MM.1S (cell line): Measurements from ENCODE around the gene DNAAF1.

ENCODE experiments used
- DNase-seq: peaks from one replicate; pipeline ENCODE4 v3.0.0-alpha.2; 2015
- H2AFZ ChIP-seq: fragments of 300-600 bp; sonication (generic); 2 replicates; pipeline ENCODE4 v1.6.0; 2016; ENCODE audit warnings: antibody characterized with exemption, low read length
- H3F3A ChIP-seq: fragments of 300-600 bp; sonication (generic); 2 replicates; pipeline ENCODE4 v1.6.1; 2016; ENCODE audit warnings: mild to moderate bottlenecking, antibody characterized with exemption, low read length, moderate library complexity, mixed read lengths; ENCODE audit not compliant: insufficient read depth
- H3K27ac ChIP-seq: fragments of 300-600 bp; sonication (generic); 2 replicates; pipeline ENCODE4 v1.5.1; 2016; ENCODE audit warnings: mild to moderate bottlenecking, low read length
- H3K27me3 ChIP-seq: fragments of 300-600 bp; sonication (generic); replicated peaks from 2 replicates; pipeline ENCODE4 v1.6.0; 2016; ENCODE audit warnings: low read length; ENCODE audit not compliant: insufficient read depth
- H3K36me3 ChIP-seq: fragments of 300-600 bp; sonication (generic); replicated peaks from 2 replicates; pipeline ENCODE4 v1.6.1; 2016; ENCODE audit warnings: mild to moderate bottlenecking, low read length, mixed read lengths; ENCODE audit not compliant: insufficient read depth
- H3K4me1 ChIP-seq: fragments of 300-600 bp; sonication (generic); 2 replicates; pipeline ENCODE4 v1.6.1; 2016; ENCODE audit warnings: low read length, mixed read lengths
- H3K4me2 ChIP-seq: fragments of 300-600 bp; sonication (generic); 2 replicates; pipeline ENCODE4 v1.6.0; 2016; ENCODE audit warnings: low read depth, low read length
- H3K4me3 ChIP-seq: fragments of 300-600 bp; sonication (generic); 2 replicates; pipeline ENCODE4 v1.5.1; 2016; ENCODE audit warnings: low read length, mixed read lengths
- H3K79me2 ChIP-seq: fragments of 300-600 bp; sonication (generic); 2 replicates; pipeline ENCODE4 v1.6.1; 2016; ENCODE audit warnings: mixed run types, low read length, mixed read lengths
- H3K9ac ChIP-seq: fragments of 300-600 bp; sonication (generic); 2 replicates; pipeline ENCODE4 v1.6.1; 2016; ENCODE audit warnings: low read length, mixed read lengths
- H3K9me2 ChIP-seq: fragments of 300-600 bp; sonication (generic); replicated peaks from 2 replicates; pipeline ENCODE4 v1.6.1; 2016; ENCODE audit warnings: mild to moderate bottlenecking, low read length, mixed read lengths; ENCODE audit not compliant: insufficient read depth
- H3K9me3 ChIP-seq: fragments of 300-600 bp; sonication (generic); replicated peaks from 2 replicates; pipeline ENCODE4 v1.6.1; 2016; ENCODE audit warnings: mild to moderate bottlenecking, low read length, mixed read lengths; ENCODE audit not compliant: insufficient read depth
- H4K20me1 ChIP-seq: fragments of 300-600 bp; sonication (generic); 2 replicates; pipeline ENCODE4 v1.6.1; 2016; ENCODE audit warnings: mild to moderate bottlenecking, low read length, moderate library complexity, mixed read lengths; ENCODE audit not compliant: insufficient read depth
- CTCF ChIP-seq: fragments of 300-600 bp; sonication (generic); IDR thresholded peaks from 2 replicates; pipeline ENCODE4 v1.5.1; 2016; ENCODE audit warnings: antibody characterized with exemption, low read length, mixed read lengths
- EZH2 ChIP-seq: fragments of 300-600 bp; sonication (generic); optimal IDR thresholded peaks from 2 replicates; pipeline ENCODE3; 2017; ENCODE audit warnings: low read depth, mild to moderate bottlenecking, antibody characterized with exemption, low read length, mixed read lengths
- EZH2phosphoT487 ChIP-seq: fragments of 300-600 bp; sonication (generic); IDR thresholded peaks from 2 replicates; pipeline ENCODE4 v1.6.1; 2018; ENCODE audit warnings: antibody characterized with exemption, low read length

Gene DNAAF1

GRCh38 chr16:84138500-84138823 lies 6.6 kb upstream of the DNAAF1 start:
- H3K79me2 ChIP-seq, result peaks cover 70% of the 10 kb centered on the region
- H3K4me3 ChIP-seq, result peak overlapping the region; percentile 25; the same call in 1 of the 2 replicates
- H3K27ac ChIP-seq, result peak overlapping the region; percentile 100
- no peaks in the 10 kb centered on the region for H3K27me3 ChIP-seq
- peak overlapping the region; percentile 76 for H3K9ac ChIP-seq
- H3K4me1 ChIP-seq, result peaks cover 37% of the 10 kb centered on the region
- TF ChIP-seq EZH2phosphoT487 (no peak), CTCF (no peak), EZH2 (no peak)
- H3F3A ChIP-seq, result peaks cover 20% of the 10 kb centered on the region
- H4K20me1 ChIP-seq, result no peaks in the 10 kb centered on the region
- no peak overlapping the region for H2AFZ ChIP-seq
- H3K9me2 ChIP-seq, result no peaks in the 10 kb centered on the region
- H3K9me3 ChIP-seq, result no peaks in the 10 kb centered on the region
- no peak for DNase-seq
- no peaks in the 10 kb centered on the region for H3K36me3 ChIP-seq
- peak overlapping the region; percentile 81 for H3K4me2 ChIP-seq

- Histone ChIP-seq H3K9ac (peak overlapping the region; percentile 76), H3K4me3 (peak overlapping the region; percentile 16; the same call in 1 of the 2 replicates)
Observed at GRCh38 chr16:84138824-84139627, 6.1 kb upstream of the DNAAF1 start.

GRCh38 chr16:84139628-84140258 lies 5.4 kb upstream of the DNAAF1 start:
- Histone ChIP-seq H3K79me2 (peaks cover 77% of the 10 kb centered on the region), H2AFZ (no peak overlapping the region), H4K20me1 (no peaks in the 10 kb centered on the region), H3K27me3 (no peaks in the 10 kb centered on the region), H3K4me2 (peak overlapping the region; percentile 74), H3K9ac (peak overlapping the region; percentile 76), H3K27ac (peak overlapping the region; percentile 100), H3K36me3 (no peaks in the 10 kb centered on the region), H3K4me3 (no peak overlapping the region), H3F3A (peaks cover 20% of the 10 kb centered on the region), H3K9me3 (no peaks in the 10 kb centered on the region), H3K9me2 (no peaks in the 10 kb centered on the region), H3K4me1 (peaks cover 38% of the 10 kb centered on the region)
- no peak for DNase-seq
- TF ChIP-seq CTCF, result no peak
- no peak for TF ChIP-seq EZH2
- TF ChIP-seq EZH2phosphoT487, result no peak

More at GRCh38 chr16:84138824-84139627, 6.1 kb upstream of the DNAAF1 start:
- H3K9me2 ChIP-seq, result no peaks in the 10 kb centered on the region
- H3K27ac ChIP-seq, result peak overlapping the region; percentile 100
- H3K4me1 ChIP-seq, result peaks cover 38% of the 10 kb centered on the region
- peak overlapping the region; percentile 74 for H3K4me2 ChIP-seq
- no peaks in the 10 kb centered on the region for H3K36me3 ChIP-seq
- no peaks in the 10 kb centered on the region for H4K20me1 ChIP-seq
- peak; percentile 86 for DNase-seq
- H3K79me2 ChIP-seq, result peaks cover 76% of the 10 kb centered on the region
- H3F3A ChIP-seq, result peaks cover 20% of the 10 kb centered on the region
- TF ChIP-seq EZH2phosphoT487, result no peak
- TF ChIP-seq EZH2, result no peak
- TF ChIP-seq CTCF, result no peak
- H3K9me3 ChIP-seq, result no peaks in the 10 kb centered on the region
- H3K27me3 ChIP-seq, result no peaks in the 10 kb centered on the region
- H2AFZ ChIP-seq, result no peak overlapping the region
